HG02870 (cell line): Measurements from ENCODE around the gene PARM1.

Source experiments
- ATAC-seq: cut with Tn5 transposase; IDR thresholded peaks from one replicate; pipeline ENCODE4 v1.9.1; 2021; ENCODE audit warnings: mild to moderate bottlenecking, moderate library complexity; ENCODE audit not compliant: unreplicated experiment

The PARM1 gene

GRCh38 chr4:75065909-75066308, 133.0 kb downstream of the PARM1 start:
- ATAC-seq = no peak

DNA sequence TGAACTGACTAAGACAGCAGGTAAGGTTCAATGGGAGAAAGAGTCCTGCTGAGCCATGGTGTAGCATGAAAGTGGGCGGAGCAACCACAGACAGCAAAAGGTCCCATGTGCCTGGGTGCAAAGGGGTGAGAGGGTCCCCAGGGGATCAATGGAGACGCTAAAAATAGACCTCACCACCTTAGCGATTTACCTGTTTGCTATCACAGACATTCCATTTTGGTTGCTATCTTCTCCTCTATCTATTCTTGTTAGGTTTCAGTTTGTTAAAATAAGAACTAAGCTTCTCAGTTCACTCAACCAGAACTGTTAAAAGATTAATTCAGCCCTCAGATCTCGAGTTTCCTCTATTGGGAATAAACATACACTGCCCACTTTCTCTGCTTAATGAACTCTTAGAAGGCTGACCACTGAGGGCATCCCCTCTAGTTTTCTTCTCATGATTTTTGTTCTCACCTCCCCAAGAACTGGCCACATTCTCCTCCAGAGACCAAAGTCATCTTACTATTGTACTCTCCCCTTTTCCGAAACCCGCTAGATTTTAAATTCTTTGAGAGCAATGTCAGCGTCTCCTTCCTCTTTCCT, 136.7 kb downstream of the PARM1 start:
- no peak for ATAC-seq

DNA sequence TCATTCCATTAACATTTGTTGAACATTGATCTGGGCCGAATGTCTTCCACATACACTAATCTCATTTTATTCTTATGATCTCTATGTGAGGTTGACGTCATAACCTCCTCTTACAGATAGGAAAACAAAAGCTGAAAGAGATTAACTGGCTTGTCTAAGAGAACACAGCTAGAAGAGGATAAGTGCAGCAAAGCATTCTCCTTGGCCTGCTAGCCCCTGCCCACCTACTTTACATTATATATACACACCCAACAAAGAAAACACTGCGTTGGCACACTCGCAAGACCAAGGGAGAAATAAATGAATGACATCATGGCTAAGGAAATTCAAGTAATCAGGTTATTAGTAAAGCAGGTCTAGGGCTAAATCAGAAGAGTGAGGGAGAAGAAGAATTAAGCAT, 138.4 kb downstream of the PARM1 start:
- ATAC-seq = no peak

DNA sequence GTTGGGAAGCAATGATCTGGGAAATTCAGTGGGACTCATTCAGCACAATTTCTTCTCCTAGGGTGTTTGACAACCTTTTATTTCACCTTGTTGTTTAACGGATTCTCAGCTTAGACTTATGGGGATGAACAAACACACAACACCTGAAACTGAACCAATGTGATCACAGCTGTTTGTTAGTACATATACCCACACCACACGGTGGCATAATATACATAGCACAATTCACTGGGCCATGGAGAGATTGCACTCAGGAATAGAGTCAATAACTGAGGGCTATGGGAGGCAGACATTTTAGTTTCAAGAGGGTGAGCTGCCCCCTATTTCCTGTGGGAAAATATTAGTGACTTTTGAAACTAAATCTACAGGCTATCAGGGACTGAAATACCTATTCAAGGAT, 148.0 kb downstream of the PARM1 start:
- no peak for ATAC-seq

DNA sequence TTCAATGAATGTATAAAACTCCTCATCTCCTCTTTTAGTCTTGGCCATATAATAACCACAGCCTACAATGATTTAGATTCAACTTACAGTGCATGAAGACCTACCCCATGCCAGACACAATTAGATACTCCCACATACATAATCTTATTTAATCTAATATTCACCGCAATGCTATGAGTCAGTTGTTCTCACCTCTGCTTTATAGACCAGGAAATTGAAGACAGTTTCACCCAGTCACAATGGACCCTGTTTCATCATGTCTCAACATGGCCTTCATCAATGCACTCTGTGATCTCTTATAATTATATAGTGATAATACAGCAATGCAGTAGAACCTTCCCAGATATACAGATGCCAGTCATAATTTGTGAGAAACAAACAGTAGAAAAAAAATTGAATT, 148.6 kb downstream of the PARM1 start:
- no peak for ATAC-seq

DNA sequence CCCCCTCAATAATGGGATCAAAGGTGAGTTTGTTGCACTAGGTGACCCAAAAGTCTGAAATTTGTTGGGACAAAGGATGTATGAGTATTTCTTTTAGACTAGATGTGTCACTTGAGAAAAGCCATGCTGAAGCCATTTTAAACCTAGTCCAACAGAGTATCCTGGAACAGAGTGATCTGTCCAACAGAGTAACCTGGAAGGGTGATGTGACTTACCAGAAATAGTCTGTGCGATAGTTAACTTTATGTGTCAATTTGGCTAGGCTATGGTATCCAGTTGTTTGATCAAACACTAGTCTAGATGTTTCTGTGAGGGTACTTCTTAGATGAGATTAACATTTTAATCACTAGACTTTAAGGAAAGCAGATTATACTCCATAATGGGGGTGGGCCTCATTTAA, 154.5 kb downstream of the PARM1 start:
- ATAC-seq = no peak

- ATAC-seq = peak; percentile 76
Measured at GRCh38 chr4:75087865-75088264, 154.9 kb downstream of the PARM1 start.

DNA sequence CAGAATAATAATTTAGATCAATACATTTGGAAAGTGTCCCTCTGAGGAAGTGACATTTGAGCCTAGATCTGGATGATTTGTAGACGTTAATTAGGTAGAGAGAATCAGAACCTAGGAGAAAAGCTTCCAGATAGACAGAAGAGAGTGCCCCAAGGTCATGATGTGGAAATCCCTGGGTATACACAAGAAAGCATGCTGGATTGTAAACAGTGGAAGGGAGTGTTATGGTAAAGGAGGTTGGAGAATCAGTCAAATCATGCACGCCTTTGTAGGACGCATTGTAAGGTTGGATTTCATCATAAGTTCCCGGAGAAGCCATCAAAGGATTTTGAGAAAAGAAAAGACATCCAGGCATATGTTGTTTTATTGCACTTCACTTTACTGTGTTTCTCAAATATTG, 156.3 kb downstream of the PARM1 start:
- no peak for ATAC-seq

DNA sequence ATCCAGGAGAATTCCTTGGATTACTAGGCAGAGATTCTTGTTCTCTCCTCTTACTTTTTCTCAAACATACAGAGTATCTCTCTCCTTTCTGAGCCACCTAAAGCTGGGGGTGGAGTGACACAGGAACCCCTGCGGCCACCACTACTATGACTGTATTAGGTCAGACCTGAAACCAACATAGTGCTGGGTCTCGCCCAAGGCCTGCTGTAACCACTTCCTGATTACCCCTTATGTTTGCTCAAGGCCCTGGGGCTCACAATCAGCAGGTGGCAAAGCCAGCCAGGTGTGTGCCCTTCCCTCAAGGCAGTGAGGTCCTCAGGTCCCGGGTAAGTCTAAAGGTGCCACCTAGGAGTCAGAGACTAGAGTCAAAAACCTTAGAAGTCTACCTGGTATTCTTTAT, 166.4 kb downstream of the PARM1 start:
- peak; percentile 76 for ATAC-seq
